ENCODE results near the gene MN1.

DNA sequence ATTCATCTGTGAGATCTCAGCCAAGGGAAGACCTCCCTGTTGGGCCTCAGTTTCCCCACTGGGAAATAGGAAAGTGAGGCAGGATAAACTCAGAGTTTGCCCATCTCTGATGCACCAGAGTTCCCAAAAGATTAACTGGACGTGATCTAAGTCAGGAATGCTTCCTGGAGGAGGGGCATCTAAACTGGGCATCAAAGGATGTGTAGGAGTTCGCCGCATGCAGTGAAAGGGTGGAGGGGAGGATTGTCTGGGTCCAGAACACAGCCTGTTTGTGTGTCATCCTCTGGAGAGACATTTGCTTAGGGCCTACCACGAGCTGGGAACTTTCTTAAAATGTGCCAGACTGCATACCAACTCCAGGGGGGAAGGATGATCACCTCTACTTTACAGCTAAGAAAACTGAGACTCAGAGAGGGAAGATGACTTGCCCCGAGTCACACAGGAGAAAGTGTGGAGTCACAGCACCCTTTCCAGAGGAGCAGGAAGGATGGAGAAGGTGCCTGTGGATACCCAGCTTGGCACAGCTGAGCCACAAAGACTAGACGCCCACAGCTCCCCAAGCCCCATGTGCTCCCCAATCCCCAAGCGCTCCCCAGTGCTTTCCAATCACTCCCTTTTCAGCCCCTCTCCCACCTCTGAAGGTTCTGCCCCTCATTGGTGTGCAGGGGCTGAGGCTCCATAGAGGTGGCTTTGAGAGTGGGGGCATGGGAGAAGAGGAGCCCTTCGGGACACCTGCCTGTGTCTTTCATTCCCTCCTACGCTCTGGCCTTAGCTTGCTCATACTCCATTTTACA is 50.1 kb downstream of the MN1 start:
- TF ChIP-seq, protein P1, sequence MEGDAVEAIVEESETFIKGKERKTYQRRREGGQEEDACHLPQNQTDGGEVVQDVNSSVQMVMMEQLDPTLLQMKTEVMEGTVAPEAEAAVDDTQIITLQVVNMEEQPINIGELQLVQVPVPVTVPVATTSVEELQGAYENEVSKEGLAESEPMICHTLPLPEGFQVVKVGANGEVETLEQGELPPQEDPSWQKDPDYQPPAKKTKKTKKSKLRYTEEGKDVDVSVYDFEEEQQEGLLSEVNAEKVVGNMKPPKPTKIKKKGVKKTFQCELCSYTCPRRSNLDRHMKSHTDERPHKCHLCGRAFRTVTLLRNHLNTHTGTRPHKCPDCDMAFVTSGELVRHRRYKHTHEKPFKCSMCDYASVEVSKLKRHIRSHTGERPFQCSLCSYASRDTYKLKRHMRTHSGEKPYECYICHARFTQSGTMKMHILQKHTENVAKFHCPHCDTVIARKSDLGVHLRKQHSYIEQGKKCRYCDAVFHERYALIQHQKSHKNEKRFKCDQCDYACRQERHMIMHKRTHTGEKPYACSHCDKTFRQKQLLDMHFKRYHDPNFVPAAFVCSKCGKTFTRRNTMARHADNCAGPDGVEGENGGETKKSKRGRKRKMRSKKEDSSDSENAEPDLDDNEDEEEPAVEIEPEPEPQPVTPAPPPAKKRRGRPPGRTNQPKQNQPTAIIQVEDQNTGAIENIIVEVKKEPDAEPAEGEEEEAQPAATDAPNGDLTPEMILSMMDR (IDR thresholded peaks at IDR 0.05): no peak
- no peak for TF ChIP-seq POLR2A (IDR thresholded peaks at IDR 0.05)
